Hepatocyte (in vitro differentiated cells): ENCODE data around the gene FGF23.

Experiments used
- EZH2 ChIP-seq: fragments of 200-600 bp; sonication (generic); IDR thresholded peaks from 2 replicates; pipeline ENCODE4 v1.6.1; 2016; ENCODE audit warnings: antibody characterized with exemption, mild to moderate bottlenecking, borderline replicate concordance
- EZH2phosphoT487 ChIP-seq: fragments of 200-600 bp; sonication (generic); IDR thresholded peaks from one replicate; pipeline ENCODE4 v1.6.1; 2018; ENCODE audit warnings: antibody characterized with exemption, mild to moderate bottlenecking, low read depth, moderate library complexity; ENCODE audit not compliant: unreplicated experiment, severe bottlenecking
- TF ChIP-seq, protein P1 (sequence below): fragments of 200-600 bp; sonication (generic); IDR thresholded peaks from 2 replicates; pipeline ENCODE4 v1.5.1; 2016; ENCODE audit warnings: antibody characterized with exemption, mild to moderate bottlenecking; ENCODE audit not compliant: poor library complexity

DNA sequence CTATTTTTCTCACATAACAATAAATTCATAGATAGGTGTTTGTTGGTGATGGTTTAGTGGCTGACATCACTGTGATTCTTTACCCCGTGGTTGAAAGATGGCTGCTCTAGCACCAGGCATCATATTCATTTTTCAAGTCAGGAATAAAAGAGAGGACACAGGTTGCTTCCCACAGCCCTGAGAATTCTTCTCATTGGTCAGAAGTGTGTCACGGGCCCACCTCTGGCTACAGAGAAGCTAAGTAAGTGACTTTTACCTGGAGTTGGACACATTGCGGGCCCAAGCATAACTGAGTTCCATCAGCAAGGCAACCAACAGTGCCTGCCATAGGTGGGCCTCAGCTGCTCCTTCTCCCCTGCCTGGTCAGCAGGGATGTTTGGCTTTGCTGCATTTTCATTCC is 27.6 kb upstream of the FGF23 start:
- TF ChIP-seq, protein P1, sequence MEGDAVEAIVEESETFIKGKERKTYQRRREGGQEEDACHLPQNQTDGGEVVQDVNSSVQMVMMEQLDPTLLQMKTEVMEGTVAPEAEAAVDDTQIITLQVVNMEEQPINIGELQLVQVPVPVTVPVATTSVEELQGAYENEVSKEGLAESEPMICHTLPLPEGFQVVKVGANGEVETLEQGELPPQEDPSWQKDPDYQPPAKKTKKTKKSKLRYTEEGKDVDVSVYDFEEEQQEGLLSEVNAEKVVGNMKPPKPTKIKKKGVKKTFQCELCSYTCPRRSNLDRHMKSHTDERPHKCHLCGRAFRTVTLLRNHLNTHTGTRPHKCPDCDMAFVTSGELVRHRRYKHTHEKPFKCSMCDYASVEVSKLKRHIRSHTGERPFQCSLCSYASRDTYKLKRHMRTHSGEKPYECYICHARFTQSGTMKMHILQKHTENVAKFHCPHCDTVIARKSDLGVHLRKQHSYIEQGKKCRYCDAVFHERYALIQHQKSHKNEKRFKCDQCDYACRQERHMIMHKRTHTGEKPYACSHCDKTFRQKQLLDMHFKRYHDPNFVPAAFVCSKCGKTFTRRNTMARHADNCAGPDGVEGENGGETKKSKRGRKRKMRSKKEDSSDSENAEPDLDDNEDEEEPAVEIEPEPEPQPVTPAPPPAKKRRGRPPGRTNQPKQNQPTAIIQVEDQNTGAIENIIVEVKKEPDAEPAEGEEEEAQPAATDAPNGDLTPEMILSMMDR: no peak
- TF ChIP-seq EZH2phosphoT487: no peak
- TF ChIP-seq EZH2: no peak
